ENCODE measurements around the gene CHD5.

- TF ChIP-seq CTCF (IDR thresholded peaks at IDR 0.05; ENCODE audit: borderline replicate concordance, extremely low read depth, low read length, poor library complexity, severe bottlenecking) (no peak), EZH2 (IDR thresholded peaks at IDR 0.05; ENCODE audit: borderline replicate concordance, low read depth, low read length, severe bottlenecking) (no peak)
These were observed 98.2 kb downstream of the CHD5 start for GRCh38 chr1:6081901-6082300.

All from DND-41 (cell line).